ENCODE results near the gene NPW.
"Not testable (repeated sequence)": the region's sequence is repeated elsewhere in the genome, so short reads cannot be mapped to it uniquely, and the experiment has no call there.

Gene NPW

GRCh38 chr16:2002406-2003230 lies 17.0 kb upstream of the NPW start:
- no peak for DNase-seq

- DNase-seq, result no peak
Measured at GRCh38 chr16:2003231-2003826, 16.3 kb upstream of the NPW start.

DNA sequence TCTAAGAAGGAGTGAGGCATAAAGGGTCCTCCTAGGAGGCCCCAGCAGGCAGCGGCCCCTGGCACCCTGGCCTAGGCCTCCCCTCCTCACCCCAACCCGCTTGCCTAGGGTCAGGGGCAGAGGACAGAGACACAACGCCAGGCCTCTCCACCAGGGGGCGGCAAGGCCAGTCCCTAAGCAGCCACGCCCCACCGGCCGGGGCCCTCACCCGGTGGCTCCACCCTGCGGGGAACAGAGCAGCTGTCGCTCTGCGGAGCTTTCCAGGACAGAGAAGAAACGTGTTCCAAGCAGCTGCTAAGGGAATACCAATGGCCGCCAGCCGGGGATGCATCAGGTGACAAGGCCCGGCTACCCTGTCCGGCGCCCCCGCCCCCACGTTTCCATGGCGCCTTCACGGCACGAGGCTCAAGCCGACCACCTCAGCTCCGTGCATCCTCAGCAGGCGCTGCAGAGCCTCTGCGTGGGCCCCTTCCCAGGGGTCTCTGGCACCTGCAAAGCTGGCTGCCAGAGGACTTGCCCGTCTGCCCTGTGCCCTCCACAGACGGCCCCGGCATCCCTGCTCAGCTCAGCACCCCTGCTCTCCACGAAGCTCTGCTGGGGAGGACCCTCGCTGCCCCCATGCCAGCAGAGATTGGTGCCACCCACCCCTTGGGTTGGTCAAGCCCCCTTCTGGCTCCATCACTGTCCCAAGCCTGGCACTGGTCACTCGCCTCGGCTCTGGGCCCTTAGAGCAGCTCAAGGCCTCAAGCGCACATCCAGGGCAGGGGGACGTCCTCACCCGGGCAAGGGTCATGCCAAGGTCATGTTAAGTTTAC lies 15.6 kb upstream of the NPW start:
- peak; percentile 80 for DNase-seq

DNA sequence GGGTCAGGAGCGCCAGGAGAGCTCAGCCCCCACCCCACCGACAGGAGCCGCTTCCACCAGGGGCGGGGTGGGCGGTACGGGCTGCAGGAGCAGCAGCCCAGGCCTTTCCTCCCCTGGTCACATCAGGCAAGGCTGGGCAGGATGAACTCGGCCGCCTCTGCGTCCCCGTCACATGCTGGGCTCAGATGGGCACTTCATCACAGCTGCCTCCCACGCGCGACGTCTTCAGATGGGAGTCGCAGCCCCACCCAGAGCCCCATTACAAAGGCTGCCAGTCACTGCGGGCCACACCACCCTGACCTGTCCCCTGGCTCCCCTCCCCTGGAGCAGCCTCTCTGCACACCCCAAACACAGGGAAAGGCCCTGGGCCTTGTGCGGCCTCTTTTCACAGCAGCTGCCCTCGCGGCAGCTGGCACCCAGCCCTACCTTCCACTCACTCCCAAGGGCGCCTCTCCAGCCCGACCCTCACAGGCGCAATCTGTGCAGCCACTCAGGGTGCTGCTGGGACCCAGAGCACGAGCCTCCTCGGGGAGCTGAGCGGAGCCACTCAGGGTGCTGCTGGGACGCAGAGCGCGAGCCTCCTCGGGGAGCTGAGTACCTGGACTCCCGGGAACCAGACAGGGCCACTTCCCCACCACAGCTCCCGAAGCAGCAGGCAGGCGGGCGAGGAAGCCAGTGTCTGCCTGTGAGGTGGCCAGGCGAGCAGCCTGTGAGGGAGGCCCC lies 14.6 kb upstream of the NPW start:
- DNase-seq, result no peak

DNA sequence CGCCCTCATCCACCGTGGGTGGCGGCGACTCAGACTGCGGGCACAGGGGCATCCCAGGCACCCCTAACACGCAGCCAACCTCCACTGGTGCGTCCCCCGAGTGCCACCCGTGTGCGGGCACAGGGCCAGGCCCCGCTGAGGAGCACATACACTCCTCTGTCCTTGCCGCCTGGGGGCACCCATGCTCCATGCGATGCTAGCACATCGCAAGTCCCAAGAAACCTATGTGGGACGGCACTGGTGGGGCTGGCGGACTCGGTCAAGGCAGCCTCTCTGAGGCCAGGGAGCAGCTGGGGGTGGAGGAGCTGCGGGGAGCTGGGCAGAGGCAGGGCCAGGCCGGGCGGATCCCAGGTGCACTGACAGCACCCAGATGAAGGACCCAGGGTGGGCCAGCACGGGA lies 13.9 kb upstream of the NPW start:
- DNase-seq, result no peak

GRCh38 chr16:2006317-2006716 lies 13.3 kb upstream of the NPW start:
- no peak for DNase-seq

DNA sequence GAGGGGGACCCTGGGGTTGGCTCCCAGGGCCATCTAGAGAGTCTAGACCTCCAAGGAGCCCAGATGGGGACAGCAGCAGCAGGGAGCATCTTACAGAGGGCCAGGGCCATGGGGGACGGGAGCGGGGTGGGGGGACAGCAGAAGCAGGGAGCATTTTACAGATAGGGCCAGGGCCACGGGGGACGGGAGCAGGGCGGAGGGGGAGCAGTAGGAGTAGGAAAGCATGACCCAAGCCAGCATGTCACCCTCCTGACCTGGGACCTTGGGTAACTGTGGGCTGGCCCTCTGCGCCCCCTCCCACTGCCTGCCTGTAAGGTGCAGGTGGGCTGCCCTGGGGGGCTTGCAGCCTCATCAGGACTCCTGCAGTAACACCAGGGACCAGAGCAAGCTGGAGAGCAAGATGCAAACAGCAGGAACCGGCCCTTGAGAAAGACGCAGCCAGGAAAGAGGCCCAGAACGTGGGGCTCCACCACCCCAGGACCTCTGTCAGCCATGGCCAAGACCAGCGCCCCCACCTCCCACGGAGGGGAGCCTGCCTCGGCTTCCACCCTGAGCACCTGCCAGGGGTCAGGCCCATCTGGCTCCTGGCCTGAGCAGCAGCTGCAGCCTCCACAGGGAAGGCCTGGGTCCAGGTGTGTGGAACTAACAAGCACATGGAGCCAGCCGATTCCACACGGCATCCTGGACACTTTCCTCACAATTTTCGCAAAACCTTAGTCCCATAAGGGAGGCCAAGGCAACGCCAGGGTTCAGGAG lies 12.3 kb upstream of the NPW start:
- no peak for DNase-seq

DNA sequence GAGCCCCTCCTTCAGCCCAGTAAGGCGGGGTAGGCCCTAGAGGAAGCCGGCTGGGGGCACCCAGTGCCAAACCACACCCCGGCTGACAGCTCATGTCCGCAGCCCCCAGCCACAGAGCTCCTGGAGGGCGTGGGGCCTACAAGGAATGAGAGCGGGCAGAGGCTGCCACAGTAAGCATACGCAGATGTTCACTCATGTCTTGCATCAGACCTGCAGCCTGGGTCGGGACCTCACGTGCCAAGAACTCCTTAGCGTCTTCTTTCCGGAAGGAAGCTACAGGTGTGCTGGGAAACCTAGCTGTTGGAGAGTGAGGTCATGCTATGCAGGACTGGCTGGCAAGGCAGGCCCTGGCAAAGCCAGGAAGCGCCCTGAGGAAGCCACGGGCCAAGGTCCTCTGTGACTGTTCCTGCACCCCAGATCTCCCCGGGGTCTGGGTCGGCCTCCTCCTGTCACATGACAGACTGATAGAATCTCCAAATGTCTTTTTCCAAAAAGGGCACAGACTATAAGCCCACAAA lies 11.5 kb upstream of the NPW start:
- DNase-seq, result no peak

DNA sequence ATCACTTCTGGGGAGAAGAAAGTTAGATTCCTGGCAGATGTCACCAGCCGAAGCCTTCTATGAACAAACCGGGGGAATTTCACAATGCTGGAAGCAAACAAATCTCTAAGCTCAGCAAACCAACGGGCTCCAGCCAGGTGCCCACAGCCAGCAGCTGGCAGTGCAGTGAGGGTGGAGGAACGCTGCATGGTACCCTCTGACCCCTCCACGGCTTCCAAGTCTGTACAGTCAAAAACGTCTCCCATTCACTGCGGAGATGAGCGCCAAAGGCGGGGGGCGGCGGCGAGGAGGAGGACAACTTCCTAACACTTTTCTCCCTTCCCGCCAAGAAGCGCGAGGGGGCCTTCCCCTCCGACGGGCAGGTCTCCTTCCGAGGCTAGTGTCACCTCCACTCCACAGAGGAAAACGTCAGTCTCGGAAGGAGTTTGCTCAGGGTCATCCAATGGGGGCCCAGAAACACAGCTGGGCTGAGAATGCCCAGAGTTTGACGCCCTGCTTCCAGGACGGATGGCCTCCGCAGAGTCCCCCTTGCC lies 10.9 kb upstream of the NPW start:
- DNase-seq, result no peak

- DNase-seq, result no peak
Measured at GRCh38 chr16:2009164-2009711, 10.3 kb upstream of the NPW start.

GRCh38 chr16:2009791-2010510 lies 9.6 kb upstream of the NPW start, which contains the start of gene ZNF598:
Gene ZNF598 (minus strand): TSS chr16:2009821.
- DNase-seq, result peak; percentile 71

DNA sequence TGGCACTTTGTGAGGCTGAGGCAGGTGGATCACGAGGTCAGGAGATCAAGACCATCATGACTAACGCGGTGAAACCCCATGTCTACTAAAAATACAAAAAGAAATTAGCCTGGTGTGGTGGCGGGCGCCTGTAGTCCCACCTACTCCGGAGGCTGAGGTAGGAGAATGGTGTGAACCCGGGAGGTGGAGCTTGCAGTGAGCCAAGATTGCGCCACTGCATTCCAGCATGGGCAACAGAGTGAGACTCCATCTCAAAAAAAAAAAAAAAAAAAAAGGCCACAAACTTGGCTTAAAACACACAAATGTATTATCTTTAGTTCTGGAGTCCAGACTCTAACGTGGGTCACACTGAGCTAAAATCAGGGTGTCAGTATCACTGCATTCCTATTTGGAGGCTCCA lies 7.9 kb upstream of the NPW start:
- not testable (repeated sequence) for DNase-seq

DNA sequence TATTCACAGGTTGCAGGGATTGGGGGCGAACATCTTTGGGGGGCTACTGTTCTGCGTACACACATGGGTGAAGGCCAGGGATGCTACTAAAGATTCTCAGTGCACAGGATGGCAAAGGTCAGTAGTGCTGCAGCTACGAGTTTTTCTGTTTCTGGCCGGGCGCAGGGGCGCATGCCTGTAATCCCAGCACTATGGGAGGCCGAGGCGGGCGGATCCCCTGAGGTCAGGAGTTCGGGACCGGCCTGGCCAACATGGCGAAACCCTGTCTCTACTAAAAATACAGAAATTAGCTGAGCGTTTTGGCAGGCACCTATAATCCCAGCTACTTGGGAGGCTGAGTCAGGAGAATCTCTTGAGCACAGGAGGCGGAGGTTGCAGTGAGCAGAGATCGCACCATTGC lies 6.1 kb upstream of the NPW start:
- DNase-seq, result no peak

DNA sequence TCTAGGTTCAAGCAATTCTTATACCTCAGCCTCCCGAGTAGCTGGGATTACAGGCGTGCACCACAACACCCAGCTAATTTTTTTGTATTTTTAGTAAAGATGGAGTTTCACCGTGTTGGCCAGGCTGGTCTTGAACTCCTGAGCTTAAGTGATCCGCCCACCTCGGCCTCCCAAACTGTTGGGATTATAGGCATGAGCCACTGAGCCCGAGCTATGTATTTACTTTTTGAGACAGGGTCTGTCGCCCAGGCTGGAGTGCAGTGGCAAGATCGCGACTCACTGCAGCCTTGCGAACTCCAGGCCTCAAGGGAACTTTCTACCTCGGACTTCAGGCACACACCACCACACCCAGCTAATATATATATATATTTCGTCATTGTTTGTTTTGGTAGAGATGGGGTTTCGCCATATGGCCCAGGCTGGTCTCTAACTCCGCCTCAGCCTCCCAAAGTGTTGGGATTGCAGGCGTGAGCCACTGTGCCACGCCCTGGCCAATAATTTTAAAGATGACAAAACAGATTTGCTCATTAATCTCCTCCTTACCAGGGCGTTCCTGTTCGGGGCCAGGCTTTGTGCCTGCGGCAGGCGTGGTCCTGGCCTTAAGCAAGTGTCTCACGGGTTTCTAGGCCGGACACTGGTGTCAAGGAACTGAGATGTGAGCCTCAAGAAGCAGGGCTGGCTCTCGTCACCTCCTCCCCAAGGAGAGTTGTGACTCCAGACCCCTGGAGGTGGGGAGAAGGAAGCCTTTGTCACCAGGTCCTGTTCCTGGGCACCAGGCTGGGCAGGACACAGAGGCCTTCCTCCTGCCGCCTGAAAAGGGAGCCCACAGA lies 4.3 kb upstream of the NPW start:
- DNase-seq, result no peak

DNA sequence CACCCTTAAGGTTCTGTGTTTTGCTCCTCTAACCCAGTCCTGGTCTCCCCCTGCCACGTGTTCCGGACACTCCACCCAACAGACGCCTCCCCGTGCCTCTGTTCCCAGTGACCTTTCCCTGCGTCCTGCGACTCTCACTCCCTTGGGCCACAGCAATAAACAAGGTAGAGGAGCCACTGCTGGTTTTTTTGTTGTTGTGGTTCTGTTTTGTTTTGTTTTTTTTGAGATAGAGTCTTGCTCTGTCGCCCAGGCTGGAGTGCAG lies 3.7 kb upstream of the NPW start:
- DNase-seq, result no peak

GRCh38 chr16:2016407-2016922 lies 3.1 kb upstream of the NPW start:
- DNase-seq, result no peak

DNA sequence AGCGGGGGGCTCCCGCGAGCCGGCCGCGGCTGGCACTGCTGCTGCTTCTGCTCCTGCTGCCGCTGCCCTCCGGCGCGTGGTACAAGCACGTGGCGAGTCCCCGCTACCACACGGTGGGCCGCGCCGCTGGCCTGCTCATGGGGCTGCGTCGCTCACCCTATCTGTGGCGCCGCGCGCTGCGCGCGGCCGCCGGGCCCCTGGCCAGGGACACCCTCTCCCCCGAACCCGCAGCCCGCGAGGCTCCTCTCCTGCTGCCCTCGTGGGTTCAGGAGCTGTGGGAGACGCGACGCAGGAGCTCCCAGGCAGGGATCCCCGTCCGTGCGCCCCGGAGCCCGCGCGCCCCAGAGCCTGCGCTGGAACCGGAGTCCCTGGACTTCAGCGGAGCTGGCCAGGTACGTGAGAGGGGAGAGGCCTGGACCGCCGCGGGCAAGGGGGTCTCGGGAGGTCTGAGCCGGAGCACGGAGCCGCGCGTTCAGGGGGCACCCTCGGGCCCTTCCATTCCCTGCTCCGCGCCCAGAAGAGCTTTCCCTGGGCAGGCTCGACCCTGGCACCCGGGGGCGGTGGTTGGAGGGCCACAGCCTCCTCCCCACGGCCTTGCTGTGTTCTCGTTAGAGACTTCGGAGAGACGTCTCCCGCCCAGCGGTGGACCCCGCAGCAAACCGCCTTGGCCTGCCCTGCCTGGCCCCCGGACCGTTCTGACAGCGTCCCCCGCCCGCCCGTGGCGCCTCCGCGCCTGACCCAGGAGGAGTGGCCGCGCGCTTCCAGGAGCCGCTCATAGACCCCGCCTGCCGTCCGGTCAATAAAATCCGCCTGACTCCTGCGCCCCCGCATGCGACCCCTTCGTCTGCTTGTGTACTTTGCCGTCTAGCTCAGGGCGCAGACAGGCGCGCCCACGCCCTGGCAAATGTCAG lies 591 bp downstream of the NPW start:
- no peak for DNase-seq

DNA sequence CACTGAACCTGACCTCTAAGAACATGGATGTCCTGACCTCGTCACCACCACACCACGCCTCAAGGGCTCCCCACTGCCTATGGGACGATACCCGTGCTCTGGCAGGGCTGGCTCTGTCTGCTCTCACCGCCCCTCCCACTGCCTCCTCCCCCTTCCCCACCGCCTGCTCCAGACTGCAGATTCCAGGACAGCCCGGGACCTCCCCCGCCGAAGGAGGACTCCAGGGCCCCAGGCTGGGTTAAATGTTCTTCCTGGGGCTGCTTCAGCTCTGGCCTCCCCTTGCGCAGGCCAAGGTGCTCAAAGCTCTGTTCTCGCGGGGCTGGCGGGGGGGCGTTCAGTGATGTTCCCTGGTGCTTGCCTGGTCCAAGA lies 3.1 kb downstream of the NPW start:
- no peak for DNase-seq

Measured in NCI-H2227 treated with DMSO at 0.1 percent for 48 hours (cell line).